HG03378 (cell line): ENCODE measurements around the gene BCKDHB.
"Not testable (repeated sequence)": the region's sequence is repeated elsewhere in the genome, so short reads cannot be mapped to it uniquely, and the experiment has no call there.

Source experiments
- ATAC-seq: cut with Tn5 transposase; IDR thresholded peaks from one replicate; pipeline ENCODE4 v1.9.1; 2021; ENCODE audit warnings: mild to moderate bottlenecking, moderate library complexity; ENCODE audit not compliant: unreplicated experiment

BCKDHB gene

DNA sequence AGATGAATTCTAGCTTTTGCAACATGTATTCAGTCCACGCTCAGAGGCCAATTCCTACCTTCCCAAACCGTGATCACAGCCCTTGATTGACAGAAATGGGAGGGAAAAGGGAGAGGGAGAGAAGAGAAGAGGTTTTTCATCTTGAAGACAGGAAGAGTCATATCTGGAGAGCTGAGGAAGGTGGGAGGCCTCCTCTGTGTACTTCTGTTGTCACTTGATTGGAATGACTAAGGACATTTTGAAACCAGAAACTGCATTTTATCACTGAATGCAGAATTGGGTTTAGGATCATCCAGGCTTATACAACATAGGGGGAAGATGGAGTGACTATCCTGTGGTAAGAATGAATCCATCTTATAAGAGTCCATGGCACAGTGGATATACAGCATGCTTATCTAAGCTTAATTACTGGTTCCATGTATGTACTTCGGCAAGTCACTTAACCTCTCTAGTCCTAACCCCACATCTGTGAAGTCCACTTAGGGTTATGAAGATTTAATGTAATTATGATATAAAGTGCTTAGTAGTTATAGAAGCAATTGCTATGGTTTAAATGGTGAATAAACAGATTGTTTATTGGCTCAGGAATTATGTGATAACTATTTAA lies 144.0 kb downstream of the BCKDHB start:
- ATAC-seq: no peak

DNA sequence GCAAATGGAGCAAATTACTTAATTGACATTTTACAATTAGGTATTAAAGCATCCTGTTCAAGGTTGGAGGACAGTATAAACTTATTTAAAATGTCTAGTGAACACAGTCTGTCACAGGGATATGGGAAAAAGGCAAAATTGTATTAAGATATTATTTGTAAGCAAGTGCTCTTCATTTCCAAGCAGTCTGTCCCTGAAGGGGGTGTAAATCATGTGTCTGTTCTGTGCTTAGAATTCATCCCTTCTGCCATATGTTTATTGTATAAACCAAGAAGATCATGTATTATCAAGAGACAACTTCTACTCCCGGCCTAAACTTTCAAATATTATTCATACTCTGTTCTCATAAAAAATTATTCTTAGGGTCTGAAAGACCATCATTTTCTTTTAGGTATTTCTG lies 144.8 kb downstream of the BCKDHB start:
- ATAC-seq: no peak

DNA sequence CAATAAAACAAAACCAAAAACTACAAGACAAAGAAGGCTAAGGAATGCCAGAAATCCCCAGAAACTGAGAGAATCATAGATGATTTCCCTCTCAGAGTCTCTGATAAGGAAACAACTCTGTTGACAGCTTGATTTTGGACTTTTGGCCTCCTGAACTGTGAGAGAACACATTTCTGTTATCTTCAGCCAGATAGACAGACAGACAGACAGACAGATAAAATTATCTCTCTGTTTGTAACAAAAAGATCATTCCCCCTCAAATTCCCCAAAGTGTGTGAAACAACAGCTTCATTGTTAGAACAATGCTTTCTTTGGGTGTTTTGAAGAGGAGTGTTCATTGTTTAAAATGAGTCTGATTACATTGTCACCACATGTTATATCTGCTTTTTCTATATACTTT lies 148.2 kb downstream of the BCKDHB start:
- no peak for ATAC-seq

DNA sequence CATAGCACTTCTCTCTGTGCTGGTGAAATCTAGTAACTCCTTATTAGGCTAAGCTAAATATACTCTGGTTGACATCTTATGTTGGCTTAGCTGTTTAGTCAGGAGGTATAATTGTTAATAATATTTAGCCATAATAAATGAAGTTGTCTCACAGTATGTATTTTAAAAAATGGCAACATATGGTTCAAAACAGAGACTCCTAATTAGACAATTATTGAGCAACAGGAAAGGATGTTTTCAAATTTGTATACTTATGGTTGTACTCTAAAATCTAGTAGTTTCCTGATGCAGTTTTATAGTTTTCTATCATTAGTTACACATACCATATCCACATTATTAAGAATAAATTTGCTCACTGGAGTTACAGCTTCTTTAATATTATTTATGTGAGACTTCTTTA lies 150.2 kb downstream of the BCKDHB start:
- ATAC-seq: no peak

DNA sequence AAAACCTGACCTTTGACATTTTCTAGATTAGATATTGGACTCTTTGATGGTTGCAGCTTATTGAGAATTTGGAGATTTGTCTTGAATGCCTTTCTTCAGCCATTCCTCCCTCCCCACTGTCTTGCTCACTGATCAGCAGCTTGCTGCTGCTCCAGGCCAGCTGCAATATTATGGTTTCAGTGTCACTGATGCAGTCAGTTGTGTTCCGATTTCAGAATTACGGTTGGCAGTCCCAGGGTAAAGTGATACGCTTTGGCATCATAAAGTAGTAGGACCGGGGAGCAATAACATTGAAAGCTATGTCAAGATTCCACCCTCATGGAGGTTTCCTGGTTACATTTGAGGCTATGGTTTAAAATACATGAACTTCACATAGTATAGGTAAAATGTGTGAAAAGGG lies 152.6 kb downstream of the BCKDHB start:
- no peak for ATAC-seq

DNA sequence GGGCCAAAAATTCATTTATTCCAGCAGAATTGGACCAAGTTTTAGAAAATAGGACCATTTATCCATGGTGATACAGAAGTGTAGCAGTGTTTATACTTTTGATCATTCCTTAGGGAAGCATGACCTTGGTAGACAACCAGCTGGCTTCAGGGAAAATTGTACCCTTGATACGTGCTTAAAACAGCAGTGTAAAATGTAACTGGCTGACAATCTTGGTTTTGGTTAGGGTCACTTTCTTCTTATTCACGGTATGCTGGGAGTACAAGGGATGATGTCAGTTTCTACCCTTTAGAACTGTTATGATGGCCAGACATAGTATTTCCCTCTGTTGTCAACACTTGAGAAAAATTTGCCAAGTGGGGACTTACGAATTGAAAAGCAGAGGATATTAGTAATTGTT lies 157.1 kb downstream of the BCKDHB start:
- ATAC-seq: no peak

DNA sequence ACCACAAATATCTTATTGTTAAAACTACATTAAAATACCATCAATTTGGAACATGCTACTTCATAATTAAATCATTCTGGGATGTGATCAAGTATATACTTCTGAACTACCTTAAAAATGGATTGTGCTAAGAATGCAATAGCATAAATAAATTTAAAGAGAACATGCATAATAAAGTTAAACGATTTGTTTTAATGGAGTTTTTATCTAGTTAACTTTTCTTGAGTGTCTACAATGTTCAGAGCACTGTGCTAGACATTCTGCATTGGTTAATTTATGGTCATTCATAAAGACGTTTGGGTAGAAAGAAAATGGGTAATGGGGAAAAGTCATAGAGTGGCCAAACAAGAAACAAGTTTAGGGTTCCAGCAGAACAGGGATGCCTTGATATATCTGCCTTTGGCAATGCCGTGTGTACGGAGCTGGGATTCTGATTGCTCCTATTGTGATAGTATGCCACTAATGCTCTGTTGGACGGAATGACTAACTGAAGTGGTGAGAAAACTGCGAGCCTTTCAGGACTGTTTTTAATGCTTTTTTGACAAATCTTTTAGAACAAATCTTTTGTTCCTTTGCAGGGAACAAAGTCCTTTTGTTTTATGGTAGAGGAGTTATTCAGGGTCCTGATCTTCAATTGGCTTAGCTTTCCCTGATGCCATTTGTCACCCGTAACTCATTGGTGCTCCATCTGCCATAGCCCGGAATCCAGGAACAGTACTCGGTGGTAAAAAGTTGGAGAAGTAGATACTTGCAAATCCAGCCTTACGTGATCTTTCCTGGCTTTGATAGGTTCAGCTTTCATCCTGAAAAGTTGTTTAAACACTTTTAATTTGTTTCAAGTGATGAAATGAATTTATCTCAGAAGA lies 162.6 kb downstream of the BCKDHB start:
- ATAC-seq: no peak

DNA sequence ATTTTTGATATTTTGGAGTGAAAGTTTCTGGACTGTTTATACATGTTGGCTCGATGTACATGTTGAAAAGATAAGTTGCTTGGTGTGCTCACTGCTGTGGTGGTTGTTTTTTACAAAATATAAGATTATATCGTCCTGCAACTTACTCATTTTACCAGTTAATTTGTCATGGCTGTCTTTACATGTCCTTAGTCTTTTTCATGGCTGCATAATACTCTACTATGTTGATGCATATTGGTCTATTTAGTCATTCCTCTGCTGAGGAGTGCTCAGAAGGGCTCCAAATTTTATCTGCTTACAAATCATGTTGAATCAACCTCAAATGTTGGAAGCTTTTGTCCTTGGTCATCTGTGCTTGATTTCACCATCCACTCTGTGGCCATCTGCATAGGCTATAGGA lies 164.6 kb downstream of the BCKDHB start:
- no peak for ATAC-seq

DNA sequence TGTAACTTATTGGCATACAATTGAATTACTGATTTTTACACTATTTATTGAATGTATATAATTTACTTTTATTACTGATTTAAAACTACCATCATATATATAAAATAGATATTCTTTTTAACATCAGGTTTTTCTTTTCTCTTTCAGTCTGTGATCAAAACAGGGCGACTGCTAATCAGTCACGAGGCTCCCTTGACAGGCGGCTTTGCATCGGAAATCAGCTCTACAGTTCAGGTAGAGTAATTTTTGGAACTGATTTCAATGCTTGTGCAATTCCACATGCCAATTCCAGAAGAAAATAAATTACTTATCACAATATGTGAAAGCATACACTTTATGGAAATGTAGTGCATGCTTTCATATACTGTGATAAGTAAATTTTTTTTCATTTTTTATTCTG lies 166.5 kb downstream of the BCKDHB start:
- no peak for ATAC-seq

DNA sequence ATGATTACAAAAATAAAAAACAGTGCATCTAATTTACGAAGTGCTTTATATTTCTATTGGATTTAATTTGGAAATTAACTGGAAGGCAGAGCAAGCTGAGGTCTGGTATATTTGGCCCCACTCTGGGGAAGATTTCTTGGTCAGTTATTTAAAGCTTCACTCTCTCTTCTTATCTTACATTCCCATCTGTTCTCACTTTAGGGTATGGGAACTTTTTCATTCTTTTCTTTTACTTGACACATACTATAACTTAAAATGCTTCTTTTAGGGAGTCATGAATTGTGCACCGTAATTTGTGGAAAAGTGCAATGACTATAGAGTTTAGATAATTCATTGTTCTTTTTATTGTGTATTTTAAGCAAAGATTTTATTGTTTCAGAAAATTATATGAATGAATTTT lies 170.4 kb downstream of the BCKDHB start:
- no peak for ATAC-seq

DNA sequence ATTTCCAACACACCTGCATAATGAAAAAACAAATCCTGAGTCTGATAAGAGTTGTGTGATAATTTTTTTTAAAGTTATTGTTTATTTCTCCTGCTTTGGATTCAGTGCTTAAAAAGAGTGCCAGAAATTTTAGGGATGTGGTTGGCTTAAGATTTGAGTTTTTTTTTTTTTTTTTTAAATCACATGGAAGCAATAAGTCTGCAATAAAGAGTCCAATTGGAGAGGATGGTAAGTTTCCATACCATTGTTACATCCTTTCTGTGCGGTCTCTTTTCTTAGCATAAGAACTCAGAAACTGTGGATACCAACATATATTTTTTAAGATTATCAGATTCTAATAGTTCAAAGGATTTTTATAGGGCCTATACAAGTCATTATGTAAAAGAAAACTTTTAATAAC lies 171.0 kb downstream of the BCKDHB start:
- ATAC-seq: no peak

DNA sequence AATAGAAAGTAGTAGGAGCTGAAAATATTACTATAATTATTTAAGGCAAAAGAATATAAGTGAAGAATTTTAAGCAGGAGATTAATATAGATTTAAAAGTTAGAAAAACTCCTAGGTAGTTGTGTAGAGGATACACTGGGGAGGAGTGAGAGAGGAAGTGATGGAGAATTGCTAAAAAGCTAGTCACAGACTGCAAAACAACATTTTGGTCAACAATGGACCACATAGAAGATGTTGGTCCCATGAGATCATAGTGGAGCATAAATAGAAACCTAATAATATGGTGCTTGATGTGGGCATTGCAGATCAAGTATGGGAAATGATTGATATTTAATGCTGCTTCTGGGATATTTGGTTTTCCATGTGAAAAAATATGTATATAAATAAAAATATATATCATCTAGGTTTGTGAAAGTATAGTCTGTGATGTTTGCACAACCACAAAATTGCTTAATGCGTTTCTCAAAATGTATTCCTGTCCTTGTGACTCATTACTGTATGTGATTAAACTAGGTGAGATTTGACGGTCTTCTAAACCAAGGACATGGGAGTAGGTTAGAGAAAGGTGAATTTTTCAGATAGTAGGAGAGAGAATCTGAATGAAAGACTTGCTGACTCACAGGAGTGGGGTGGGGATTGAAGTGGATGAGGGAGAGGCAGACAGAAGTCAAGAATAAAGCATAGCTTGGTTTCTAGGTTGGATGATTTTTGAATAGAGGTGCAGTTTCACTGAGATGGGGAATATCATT lies 174.0 kb downstream of the BCKDHB start:
- peak; percentile 60 for ATAC-seq

DNA sequence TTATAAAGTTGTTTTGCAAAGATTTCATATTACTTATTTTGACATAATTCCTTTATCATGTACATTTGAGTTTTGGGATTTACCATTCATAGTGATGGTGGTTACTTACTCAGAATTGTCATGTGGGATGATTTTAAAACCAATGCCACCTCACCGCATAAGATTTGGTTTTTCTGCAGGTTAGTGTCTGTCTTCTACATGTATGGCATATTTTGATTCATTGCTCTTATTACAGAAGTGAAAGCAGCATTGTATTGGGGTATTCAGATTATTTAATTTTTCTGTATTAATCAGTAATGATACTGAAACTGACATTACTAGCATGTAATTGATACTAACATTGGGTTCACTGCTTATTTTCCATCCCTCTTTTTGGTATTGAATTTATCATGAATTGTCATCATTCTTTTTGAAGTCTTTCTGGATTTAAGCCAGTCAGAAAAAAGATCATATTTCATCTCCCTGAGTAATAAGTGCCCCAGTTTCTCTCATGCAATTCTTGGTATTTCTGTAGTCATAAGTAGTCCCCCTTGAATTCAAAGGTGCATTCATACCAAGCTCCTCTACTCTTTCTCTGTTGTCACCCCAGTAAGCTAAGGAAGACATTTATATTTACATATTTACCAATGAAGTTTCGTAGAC lies 176.6 kb downstream of the BCKDHB start:
- ATAC-seq: no peak

DNA sequence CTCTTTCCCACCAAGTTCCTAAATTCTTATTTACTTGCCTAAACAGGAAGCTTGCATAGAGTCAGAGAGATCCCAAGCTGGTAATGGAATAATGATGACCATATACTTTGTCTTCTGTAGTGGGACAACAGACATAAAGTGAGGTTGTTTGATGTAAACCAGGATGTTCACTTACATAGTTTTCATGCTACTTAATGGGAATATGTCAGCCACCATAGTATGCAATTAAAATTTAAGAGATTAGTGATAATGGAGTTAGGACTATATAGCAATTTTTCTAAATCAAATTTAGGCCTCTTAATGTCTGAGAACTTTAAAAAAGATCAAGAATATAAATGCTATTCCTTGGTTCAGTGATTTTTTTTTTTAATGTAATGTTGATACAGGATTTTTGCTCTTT lies 180.6 kb downstream of the BCKDHB start:
- no peak for ATAC-seq

DNA sequence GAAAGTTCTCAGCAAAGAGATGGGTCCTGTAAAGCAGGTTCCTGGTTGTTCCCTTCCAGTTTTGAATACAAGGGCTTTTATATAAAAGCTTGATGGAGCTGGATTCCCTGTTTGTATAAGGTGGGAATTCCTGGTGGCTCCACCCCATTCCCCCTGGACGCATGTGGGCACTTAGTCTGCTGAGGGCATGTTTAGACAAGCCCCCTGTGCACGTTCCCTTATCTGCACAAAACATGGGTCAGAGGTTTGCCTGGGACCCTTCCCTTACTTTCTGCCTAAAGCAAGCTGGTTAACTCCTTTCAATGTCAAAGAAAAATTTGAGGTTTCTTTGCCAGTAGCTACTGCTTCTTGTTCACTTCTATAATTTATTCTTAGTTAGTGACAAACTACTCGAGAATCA lies 181.1 kb downstream of the BCKDHB start:
- no peak for ATAC-seq

DNA sequence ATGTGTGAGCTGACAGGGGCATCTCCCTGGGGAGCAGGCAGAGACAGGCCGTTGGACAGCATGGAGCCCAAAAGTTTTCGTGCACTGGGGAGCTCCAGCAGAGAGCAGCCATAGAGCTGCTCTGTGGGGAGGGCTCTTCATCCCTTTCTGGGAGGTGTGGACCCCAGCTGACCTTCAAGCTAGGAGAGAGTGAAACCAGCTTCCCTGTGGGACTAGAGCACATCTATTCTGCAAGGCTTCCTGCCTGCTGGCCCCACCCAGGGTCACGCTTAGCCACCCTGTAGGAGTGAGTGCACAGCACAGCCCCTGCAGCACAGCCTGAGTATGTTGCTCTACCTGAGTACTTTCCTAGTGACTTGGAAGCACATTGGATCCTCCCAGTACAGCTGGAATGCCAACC lies 183.3 kb downstream of the BCKDHB start:
- no peak for ATAC-seq

DNA sequence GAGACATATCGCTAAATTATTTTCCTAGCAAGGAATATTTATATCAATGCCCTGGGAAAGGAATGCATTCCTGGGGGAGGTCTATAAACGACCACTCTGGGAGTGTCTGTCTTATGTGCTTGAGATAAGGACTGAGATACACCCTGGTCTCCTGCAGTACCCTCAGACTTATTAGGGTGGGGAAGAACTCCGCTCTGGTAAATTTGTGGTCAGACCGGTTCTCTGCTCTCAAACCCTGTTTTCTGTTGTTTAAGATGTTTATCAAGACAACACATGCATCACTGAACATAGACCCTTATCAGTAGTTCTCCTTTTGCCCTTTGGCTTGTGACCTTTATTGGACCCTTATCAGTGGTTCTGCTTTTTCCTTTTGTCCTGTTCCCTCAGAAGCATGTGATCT lies 188.1 kb downstream of the BCKDHB start:
- ATAC-seq: not testable (repeated sequence)

DNA sequence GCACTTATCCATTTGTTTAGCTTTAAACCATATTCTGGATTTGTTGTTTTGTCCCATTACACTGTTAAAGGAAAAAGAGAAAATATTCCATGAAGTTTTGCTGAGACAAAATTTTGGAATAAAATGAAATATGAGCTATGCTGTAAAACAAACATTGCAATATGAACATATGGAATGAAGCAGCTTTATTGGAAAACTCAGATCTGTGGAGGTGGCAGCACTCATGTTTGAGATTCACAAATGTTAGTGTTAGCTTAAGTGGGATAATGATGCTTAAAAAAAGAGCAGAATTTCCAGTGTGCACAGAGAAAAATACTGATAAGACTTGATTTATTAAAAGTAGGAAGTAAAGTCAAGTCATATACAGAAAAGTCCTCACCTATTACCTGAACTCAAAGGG lies 196.2 kb downstream of the BCKDHB start:
- no peak for ATAC-seq

DNA sequence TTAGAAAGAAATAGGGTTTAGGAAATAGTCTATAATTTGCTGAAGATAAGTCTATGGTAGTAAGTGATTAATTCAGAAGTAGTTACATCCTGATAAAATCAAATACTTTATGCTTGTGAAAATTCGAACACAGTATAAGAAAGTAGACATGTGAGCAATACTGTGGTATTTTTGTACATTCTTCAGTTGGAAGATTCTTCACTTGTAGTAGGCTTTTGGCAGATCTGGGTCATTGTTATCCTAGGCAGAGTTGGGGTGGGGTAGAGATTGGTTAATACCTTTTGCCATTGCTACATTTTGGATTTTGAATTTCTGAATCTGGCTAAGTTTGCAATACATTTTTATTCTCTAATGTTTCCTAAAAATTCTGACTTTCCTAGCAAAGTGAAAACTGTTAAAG lies 197.5 kb downstream of the BCKDHB start:
- ATAC-seq: no peak

DNA sequence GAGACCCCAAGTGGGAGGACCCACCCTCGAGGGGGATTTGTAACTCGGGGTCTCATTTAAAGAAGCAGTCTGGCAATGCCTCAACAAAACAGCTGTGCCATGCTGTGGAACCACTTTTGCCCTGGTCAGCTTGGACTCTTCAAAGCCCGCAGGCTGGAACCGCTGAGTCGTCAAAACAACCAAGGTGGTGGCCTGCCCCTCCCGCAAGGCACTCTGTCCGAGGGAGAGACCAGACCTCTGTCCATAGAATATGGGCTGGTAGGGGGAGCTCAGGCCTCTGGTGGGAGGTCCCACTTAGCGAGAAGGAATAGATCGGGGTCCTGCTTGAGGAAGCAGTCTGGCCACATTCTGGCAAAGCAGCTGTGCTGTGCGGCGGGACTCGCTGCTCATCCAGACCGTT lies 208.1 kb downstream of the BCKDHB start:
- no peak for ATAC-seq

DNA sequence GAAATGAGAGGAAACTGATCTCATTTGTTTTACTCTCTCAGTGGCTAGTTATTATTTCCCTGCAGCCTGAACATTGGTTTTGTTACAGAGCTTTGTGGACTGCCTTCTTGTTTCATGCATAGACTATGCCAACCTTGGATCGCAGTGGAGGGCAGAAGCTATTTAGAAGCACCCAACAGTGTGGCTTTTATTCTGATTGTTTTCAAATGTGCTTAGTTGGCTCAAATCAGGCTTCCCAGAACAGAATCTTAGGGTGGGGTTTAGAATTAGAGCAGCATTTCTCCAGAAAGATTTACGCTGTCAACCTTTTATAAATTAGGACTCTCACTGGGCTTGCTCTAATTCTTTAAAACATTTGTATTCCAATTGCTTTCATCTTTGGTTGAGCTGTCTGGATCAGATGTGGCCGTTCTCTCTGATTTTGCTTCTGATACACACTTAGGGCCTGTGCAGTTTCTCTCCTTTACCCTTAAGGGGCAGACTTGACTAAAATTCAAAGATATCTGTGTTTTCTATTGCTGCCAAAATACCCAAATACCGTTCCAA lies 210.3 kb downstream of the BCKDHB start:
- ATAC-seq: no peak
